DOHH2 (cell line): ENCODE measurements around the gene DENND5B.
"Not testable (repeated sequence)": the region's sequence is repeated elsewhere in the genome, so short reads cannot be mapped to it uniquely, and the experiment has no call there.

Experiments
- H3F3A ChIP-seq: fragments of 200-600 bp; sonication (generic), shearing (Covaris generic); 2 replicates; pipeline ENCODE4 v1.6.0; 2016; ENCODE audit warnings: antibody characterized with exemption, mild to moderate bottlenecking; ENCODE audit not compliant: control insufficient read depth, insufficient read depth
- H3K27ac ChIP-seq: fragments of 200-600 bp; sonication (generic); 2 replicates; pipeline ENCODE4 v1.5.1; 2014; ENCODE audit warnings: low read depth, mild to moderate bottlenecking, low read length, moderate library complexity
- H3K27me3 ChIP-seq: fragments of 200-600 bp; sonication (generic); 2 replicates; pipeline ENCODE4 v1.6.1; 2014; ENCODE audit warnings: mild to moderate bottlenecking, low read length, mixed read lengths; ENCODE audit not compliant: control insufficient read depth
- H3K36me3 ChIP-seq: fragments of 200-600 bp; sonication (generic); 2 replicates; pipeline ENCODE4 v1.6.1; 2014; ENCODE audit warnings: mild to moderate bottlenecking, low read length, moderate library complexity, mixed read lengths; ENCODE audit not compliant: control insufficient read depth
- H3K4me1 ChIP-seq: fragments of 200-600 bp; sonication (generic); 2 replicates; pipeline ENCODE4 v1.6.1; 2014; ENCODE audit warnings: mild to moderate bottlenecking, low read length, mixed read lengths; ENCODE audit not compliant: control insufficient read depth
- H3K4me2 ChIP-seq: fragments of 200-600 bp; sonication (generic); 2 replicates; pipeline ENCODE4 v1.6.0; 2014; ENCODE audit warnings: mild to moderate bottlenecking, low read length, moderate library complexity
- H3K4me3 ChIP-seq: fragments of 200-600 bp; sonication (generic); 2 replicates; pipeline ENCODE4 v1.5.1; 2014; ENCODE audit warnings: mild to moderate bottlenecking, low read length, mixed read lengths
- H3K79me2 ChIP-seq: fragments of 200-600 bp; sonication (generic); 2 replicates; pipeline ENCODE4 v1.6.1; 2014; ENCODE audit warnings: mild to moderate bottlenecking, low read length, mixed read lengths; ENCODE audit not compliant: control insufficient read depth
- H3K9me2 ChIP-seq: fragments of 200-600 bp; sonication (generic); replicated peaks from 2 replicates; pipeline ENCODE4 v1.6.1; 2014; ENCODE audit warnings: mild to moderate bottlenecking, low read length, mixed read lengths; ENCODE audit not compliant: control insufficient read depth
- H3K9me3 ChIP-seq: fragments of 200-600 bp; sonication (generic); 2 replicates; pipeline ENCODE4 v1.6.1; 2014; ENCODE audit warnings: antibody characterized with exemption, low read length, mixed read lengths; ENCODE audit not compliant: control insufficient read depth, insufficient read depth
- H4K20me1 ChIP-seq: fragments of 200-600 bp; sonication (generic); 2 replicates; pipeline ENCODE4 v1.6.0; 2014; ENCODE audit warnings: low read depth, mild to moderate bottlenecking, antibody characterized with exemption, low read length, moderate library complexity; ENCODE audit not compliant: control insufficient read depth, insufficient read depth
- CTCF ChIP-seq: fragments of 200-600 bp; sonication (generic); IDR thresholded peaks from one replicate; pipeline ENCODE4 v1.5.1; 2014; ENCODE audit warnings: antibody characterized with exemption, mild to moderate bottlenecking, low read depth, low read length; ENCODE audit not compliant: poor library complexity, severe bottlenecking
- EZH2phosphoT487 ChIP-seq: fragments of 200-600 bp; sonication (generic); IDR thresholded peaks from 2 replicates; pipeline ENCODE4 v1.6.1; 2017; ENCODE audit warnings: borderline replicate concordance, mild to moderate bottlenecking, antibody characterized with exemption, low read length, moderate library complexity, mixed read lengths

Gene DENND5B

GRCh38 chr12:31582155-31582554, 8.8 kb downstream of the DENND5B start:
- Histone ChIP-seq H3K27me3 (no peaks in the 10 kb centered on the region), H3K9me2 (no peaks in the 10 kb centered on the region), H3K79me2 (peaks cover 88% of the 10 kb centered on the region), H3K27ac (no peak overlapping the region), H3K4me3 (no peak overlapping the region), H4K20me1 (no peaks in the 10 kb centered on the region), H3K9me3 (peaks cover 4% of the 10 kb centered on the region; the same call in 1 of the 2 replicates), H3F3A (peaks cover 15% of the 10 kb centered on the region), H3K36me3 (no peaks in the 10 kb centered on the region), H3K4me2 (no peak overlapping the region), H3K4me1 (peaks cover 46% of the 10 kb centered on the region)
- no peak for TF ChIP-seq EZH2phosphoT487
- TF ChIP-seq CTCF: no peak

GRCh38 chr12:31578632-31579031, 12.3 kb downstream of the DENND5B start:
- Histone ChIP-seq H4K20me1 (0 out of 2 replicates have a peak, but pooled peaks cover 4% of the 10 kb centered on the region), H3K36me3 (no peaks in the 10 kb centered on the region), H3K9me2 (no peaks in the 10 kb centered on the region), H3K4me2 (no peak overlapping the region), H3K9me3 (no peaks in the 10 kb centered on the region), H3K4me3 (no peak overlapping the region), H3K79me2 (peaks cover 88% of the 10 kb centered on the region), H3F3A (peaks cover 13% of the 10 kb centered on the region; the same call in 1 of the 2 replicates), H3K27ac (no peak overlapping the region), H3K27me3 (no peaks in the 10 kb centered on the region), H3K4me1 (peaks cover 44% of the 10 kb centered on the region)
- no peak for TF ChIP-seq EZH2phosphoT487
- TF ChIP-seq CTCF: no peak

- Histone ChIP-seq H3K4me3 (no peak overlapping the region), H3K79me2 (peaks cover 81% of the 10 kb centered on the region), H4K20me1 (0 out of 2 replicates have a peak, but pooled peaks cover 4% of the 10 kb centered on the region), H3F3A (peaks cover 15% of the 10 kb centered on the region; the same call in 1 of the 2 replicates), H3K27me3 (no peaks in the 10 kb centered on the region), H3K4me1 (peaks cover 54% of the 10 kb centered on the region), H3K9me3 (no peaks in the 10 kb centered on the region), H3K9me2 (no peaks in the 10 kb centered on the region), H3K27ac (no peak overlapping the region), H3K36me3 (no peaks in the 10 kb centered on the region), H3K4me2 (no peak overlapping the region)
- TF ChIP-seq EZH2phosphoT487 (no peak), CTCF (no peak)
Measured at GRCh38 chr12:31574803-31575575, 15.9 kb downstream of the DENND5B start.

- H3K36me3 ChIP-seq, H3K9me3 ChIP-seq, H3K27ac ChIP-seq, H4K20me1 ChIP-seq, H3K27me3 ChIP-seq, H3K4me3 ChIP-seq, H3K9me2 ChIP-seq, H3K4me2 ChIP-seq: not testable (repeated sequence)
- H3K79me2 ChIP-seq: peaks cover 82% of the 10 kb centered on the region
- peaks cover 14% of the 10 kb centered on the region; the same call in 1 of the 2 replicates for H3F3A ChIP-seq
- peaks cover 53% of the 10 kb centered on the region for H3K4me1 ChIP-seq
Measured at GRCh38 chr12:31574367-31574766, 16.6 kb downstream of the DENND5B start.
